ENCODE measurements around the gene EN2. TPM values are rescaled to one million over a fixed set of nuclear protein-coding genes. Genes with fewer than 3 reads are reported as not detected.

Gene EN2
- total and polyA plus RNA-seq, 8 donors, result not detected

DNA sequence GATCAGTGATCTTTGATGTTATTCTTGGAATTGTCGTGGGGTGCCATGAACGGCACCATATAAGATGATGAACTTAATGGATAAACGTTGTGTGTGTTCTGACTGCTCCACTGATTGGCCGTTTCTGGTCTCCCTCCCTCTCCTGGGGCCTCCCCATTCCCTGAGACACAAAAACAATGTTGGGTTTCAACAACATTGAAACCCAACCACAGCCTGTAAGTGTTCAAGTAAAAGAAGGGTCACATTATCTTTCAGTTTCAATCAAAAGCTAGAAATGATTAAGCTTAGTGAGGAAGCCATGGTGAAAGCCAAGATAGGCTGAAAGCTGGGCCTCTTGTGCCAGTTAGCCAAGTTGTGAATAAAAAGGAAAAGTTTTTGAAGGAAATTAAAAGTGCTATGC is 19.5 kb downstream of the EN2 start:
- Histone ChIP-seq H3K4me3 (no peak overlapping the region), H3K36me3 (no peaks in the 10 kb centered on the region), H3K4me1 (no peaks in the 10 kb centered on the region), H3K27ac (no peak overlapping the region), H3K9me3 (no peaks in the 10 kb centered on the region), H3K27me3 (peaks cover 0 to 12% (median 0%) of the 10 kb centered on the region in 4 donors)
- ATAC-seq (no peak), FAIRE-seq (no peak), DNase-seq (no peak)
- WGBS, 2 donors, result 69 to 72% methylated on average over 4 of the region's 4 CpGs
- TF ChIP-seq, protein P1, sequence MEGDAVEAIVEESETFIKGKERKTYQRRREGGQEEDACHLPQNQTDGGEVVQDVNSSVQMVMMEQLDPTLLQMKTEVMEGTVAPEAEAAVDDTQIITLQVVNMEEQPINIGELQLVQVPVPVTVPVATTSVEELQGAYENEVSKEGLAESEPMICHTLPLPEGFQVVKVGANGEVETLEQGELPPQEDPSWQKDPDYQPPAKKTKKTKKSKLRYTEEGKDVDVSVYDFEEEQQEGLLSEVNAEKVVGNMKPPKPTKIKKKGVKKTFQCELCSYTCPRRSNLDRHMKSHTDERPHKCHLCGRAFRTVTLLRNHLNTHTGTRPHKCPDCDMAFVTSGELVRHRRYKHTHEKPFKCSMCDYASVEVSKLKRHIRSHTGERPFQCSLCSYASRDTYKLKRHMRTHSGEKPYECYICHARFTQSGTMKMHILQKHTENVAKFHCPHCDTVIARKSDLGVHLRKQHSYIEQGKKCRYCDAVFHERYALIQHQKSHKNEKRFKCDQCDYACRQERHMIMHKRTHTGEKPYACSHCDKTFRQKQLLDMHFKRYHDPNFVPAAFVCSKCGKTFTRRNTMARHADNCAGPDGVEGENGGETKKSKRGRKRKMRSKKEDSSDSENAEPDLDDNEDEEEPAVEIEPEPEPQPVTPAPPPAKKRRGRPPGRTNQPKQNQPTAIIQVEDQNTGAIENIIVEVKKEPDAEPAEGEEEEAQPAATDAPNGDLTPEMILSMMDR (IDR thresholded peaks at IDR 0.05), result no peak
- intact Hi-C loops (cut with DNase I), result no loop called here

GRCh38 chr7:155481764-155482163 is 23.8 kb downstream of the EN2 start:
- Histone ChIP-seq H3K27ac (no peak overlapping the region), H3K9me3 (no peaks in the 10 kb centered on the region), H3K4me3 (no peak overlapping the region), H3K27me3 (peaks cover 0 to 7% (median 0%) of the 10 kb centered on the region in 4 donors), H3K36me3 (no peaks in the 10 kb centered on the region), H3K4me1 (no peaks in the 10 kb centered on the region)
- FAIRE-seq (no peak), ATAC-seq (no peak), DNase-seq (peak in 1 of 6 donors; percentile 2)
- WGBS, 2 donors, result 73 to 94% methylated on average over 11 of the region's 11 CpGs
- TF ChIP-seq, protein P1 (IDR thresholded peaks at IDR 0.05), result no peak
- intact Hi-C loops (cut with DNase I), result no loop called here

GRCh38 chr7:155482511-155483183 is 24.7 kb downstream of the EN2 start:
- intact Hi-C loops (cut with DNase I), result no loop called here

GRCh38 chr7:155483245-155483644 is 25.3 kb downstream of the EN2 start:
- WGBS, 2 donors, result 36 to 58% methylated on average over 13 of the region's 13 CpGs
- intact Hi-C loops (cut with DNase I), result no loop called here
- DNase-seq (peak in 1 of 6 donors; percentile 2), FAIRE-seq (no peak), ATAC-seq (no peak)
- peaks cover 0 to 7% (median 0%) of the 10 kb centered on the region in 4 donors for H3K27me3 ChIP-seq
- H3K36me3 ChIP-seq, result no peaks in the 10 kb centered on the region
- no peaks in the 10 kb centered on the region for H3K4me1 ChIP-seq
- TF ChIP-seq, protein P1 (IDR thresholded peaks at IDR 0.05), result no peak
- H3K9me3 ChIP-seq, result no peaks in the 10 kb centered on the region
- no peak overlapping the region for H3K4me3 ChIP-seq
- no peak overlapping the region for H3K27ac ChIP-seq

More at GRCh38 chr7:155482511-155483183, 24.7 kb downstream of the EN2 start:
- WGBS, 2 donors, result 55 to 69% methylated on average over 17 of the region's 17 CpGs
- DNase-seq (peak in 1 of 6 donors; percentile 3), ATAC-seq (no peak), FAIRE-seq (no peak)
- TF ChIP-seq, protein P1 (IDR thresholded peaks at IDR 0.05), result no peak
- H3K4me1 ChIP-seq, result no peaks in the 10 kb centered on the region
- H3K27ac ChIP-seq, result no peak overlapping the region
- H3K4me3 ChIP-seq, result no peak overlapping the region
- H3K9me3 ChIP-seq, result no peaks in the 10 kb centered on the region
- no peaks in the 10 kb centered on the region for H3K36me3 ChIP-seq
- H3K27me3 ChIP-seq, result peaks cover 0 to 7% (median 0%) of the 10 kb centered on the region in 4 donors

DNA sequence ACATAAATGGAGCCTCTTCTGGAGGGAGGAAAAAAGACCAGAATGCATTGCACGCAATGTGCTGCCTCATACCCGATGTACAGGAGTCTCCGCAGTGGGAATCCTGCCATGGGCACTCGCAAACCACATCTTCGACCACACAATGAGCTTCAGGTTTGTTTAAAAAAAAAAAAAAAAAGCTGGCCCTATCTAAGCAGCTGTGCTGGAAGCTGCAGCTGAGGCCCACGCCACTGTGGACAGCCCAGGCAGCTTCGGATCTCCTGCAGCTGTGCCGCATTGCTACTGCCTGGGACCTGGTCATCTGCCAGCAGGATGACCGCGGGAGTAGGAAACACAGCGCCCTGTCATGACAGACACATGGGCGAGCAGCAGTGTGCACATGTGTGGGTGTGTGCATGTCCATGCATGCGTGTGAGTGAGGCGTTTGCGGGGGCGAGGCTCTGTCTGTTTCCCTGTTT is 26.0 kb downstream of the EN2 start:
- intact Hi-C loops (cut with DNase I), result no loop called here
- TF ChIP-seq, protein P1 (IDR thresholded peaks at IDR 0.05), result no peak
- no peak overlapping the region for H3K4me3 ChIP-seq
- H3K9me3 ChIP-seq, result no peaks in the 10 kb centered on the region
- no peak overlapping the region for H3K27ac ChIP-seq
- no peaks in the 10 kb centered on the region for H3K4me1 ChIP-seq
- peak in 2 of 6 donors; percentile 3 to 43 for DNase-seq
- ATAC-seq, result peak in 1 of 4 donors; percentile 45
- no peak for FAIRE-seq
- H3K27me3 ChIP-seq, result peaks cover 0 to 7% (median 0%) of the 10 kb centered on the region in 4 donors
- 65 to 72% methylated on average over 16 of the region's 16 CpGs for WGBS, 2 donors
- H3K36me3 ChIP-seq, result no peaks in the 10 kb centered on the region
